ENCODE results near the gene AP2M1.
"Not testable (repeated sequence)": the region's sequence is repeated elsewhere in the genome, so short reads cannot be mapped to it uniquely, and the experiment has no call there.

AP2M1 gene

GRCh38 chr3:184160456-184160855 is 14.2 kb upstream of the AP2M1 start:
- Histone ChIP-seq H3K36me3 (replicated peaks) (peaks cover 25% of the 10 kb centered on the region), H3K27ac (peak overlapping the region; percentile 97), H3K27me3 (replicated peaks) (no peaks in the 10 kb centered on the region), H3K4me3 (ENCODE audit: low read depth, low read length) (peak overlapping the region; percentile 5)
- TF ChIP-seq CTCF (IDR thresholded peaks at IDR 0.05; ENCODE audit: low read depth, low read length, missing control alignments) = no peak
- DNase-seq = peak; percentile 90
- in situ Hi-C loops (cut with HindIII; ENCODE audit: low pct_ligation_motif_present, low sequenced_read_pairs) = no loop called here

GRCh38 chr3:184162571-184163070 is 12.0 kb upstream of the AP2M1 start:
- in situ Hi-C loops (cut with HindIII; ENCODE audit: low pct_ligation_motif_present, low sequenced_read_pairs); H3K4me3 ChIP-seq (ENCODE audit: low read depth, low read length); DNase-seq; H3K27me3 ChIP-seq (replicated peaks); H3K27ac ChIP-seq: not testable (repeated sequence)
- peaks cover 46% of the 10 kb centered on the region for H3K36me3 ChIP-seq (replicated peaks)

- DNase-seq = no peak
- Histone ChIP-seq H3K27me3 (replicated peaks) (no peaks in the 10 kb centered on the region), H3K36me3 (replicated peaks) (peaks cover 61% of the 10 kb centered on the region), H3K27ac (no peak overlapping the region), H3K4me3 (ENCODE audit: low read depth, low read length) (no peak overlapping the region)
- TF ChIP-seq CTCF (IDR thresholded peaks at IDR 0.05; ENCODE audit: low read depth, low read length, missing control alignments) = no peak
- in situ Hi-C loops (cut with HindIII; ENCODE audit: low pct_ligation_motif_present, low sequenced_read_pairs) = no loop called here
Observed at GRCh38 chr3:184164648-184165330, 9.9 kb upstream of the AP2M1 start.

- DNase-seq = no peak
- Histone ChIP-seq H3K36me3 (replicated peaks) (peaks cover 68% of the 10 kb centered on the region), H3K27ac (no peak overlapping the region), H3K4me3 (ENCODE audit: low read depth, low read length) (no peak overlapping the region), H3K27me3 (replicated peaks) (no peaks in the 10 kb centered on the region)
- in situ Hi-C loops (cut with HindIII; ENCODE audit: low pct_ligation_motif_present, low sequenced_read_pairs) = no loop called here
- no peak for TF ChIP-seq CTCF (IDR thresholded peaks at IDR 0.05; ENCODE audit: low read depth, low read length, missing control alignments)
Observed at GRCh38 chr3:184165543-184165942, 9.1 kb upstream of the AP2M1 start.

GRCh38 chr3:184166671-184167070 is 8.0 kb upstream of the AP2M1 start:
- no peak for TF ChIP-seq CTCF (IDR thresholded peaks at IDR 0.05; ENCODE audit: low read depth, low read length, missing control alignments)
- in situ Hi-C loops (cut with HindIII; ENCODE audit: low pct_ligation_motif_present, low sequenced_read_pairs) = no loop called here
- DNase-seq = no peak
- H3K27me3 ChIP-seq (replicated peaks) = no peaks in the 10 kb centered on the region
- H3K4me3 ChIP-seq (ENCODE audit: low read depth, low read length) = no peak overlapping the region
- H3K27ac ChIP-seq = no peak overlapping the region
- peaks cover 78% of the 10 kb centered on the region for H3K36me3 ChIP-seq (replicated peaks)

GRCh38 chr3:184167786-184168185 is 6.9 kb upstream of the AP2M1 start:
- peaks cover 82% of the 10 kb centered on the region for H3K36me3 ChIP-seq (replicated peaks)
- no peak for DNase-seq
- H3K27me3 ChIP-seq (replicated peaks) = no peaks in the 10 kb centered on the region
- peak overlapping the region; percentile 95 for H3K27ac ChIP-seq
- TF ChIP-seq CTCF (IDR thresholded peaks at IDR 0.05; ENCODE audit: low read depth, low read length, missing control alignments) = no peak
- H3K4me3 ChIP-seq (ENCODE audit: low read depth, low read length) = no peak overlapping the region
- in situ Hi-C loops (cut with HindIII; ENCODE audit: low pct_ligation_motif_present, low sequenced_read_pairs) = no loop called here

All from brain microvascular endothelial cell (primary cell).